HG03196 (cell line): ENCODE data around the gene OR1E1.
"Not testable (repeated sequence)": the region's sequence is repeated elsewhere in the genome, so short reads cannot be mapped to it uniquely, and the experiment has no call there.

Source experiments
- ATAC-seq: cut with Tn5 transposase; IDR thresholded peaks from one replicate; pipeline ENCODE4 v1.9.1; 2021; ENCODE audit not compliant: unreplicated experiment

Gene OR1E1

GRCh38 chr17:3398310-3398709 lies at the start of gene OR1E1:
TSS of gene OR1E1 (minus strand) at chr17:3398410. CDS start at chr17:3398410, 0 bp downstream.
- no peak for ATAC-seq

- no peak for ATAC-seq
These were observed 49.4 kb upstream of the OR1E1 start for GRCh38 chr17:3447625-3448024.

GRCh38 chr17:3440451-3440850 lies 42.2 kb upstream of the OR1E1 start:
- ATAC-seq: no peak

- ATAC-seq: no peak
These were observed 40.2 kb upstream of the OR1E1 start for GRCh38 chr17:3438368-3438767.

- no peak for ATAC-seq
These were observed 35.5 kb upstream of the OR1E1 start, which contains the start of gene OR1E2 for GRCh38 chr17:3433741-3434140. TSS of gene OR1E2 (minus strand) at chr17:3433841. CDS start at chr17:3433841, 0 bp downstream.

- not testable (repeated sequence) for ATAC-seq
These were observed 35.0 kb upstream of the OR1E1 start for GRCh38 chr17:3433215-3433614.

GRCh38 chr17:3418222-3418621 lies 20.0 kb upstream of the OR1E1 start:
- no peak for ATAC-seq

GRCh38 chr17:3415610-3416009 lies 17.4 kb upstream of the OR1E1 start:
- ATAC-seq: no peak

- ATAC-seq: not testable (repeated sequence)
These were observed 14.0 kb upstream of the OR1E1 start for GRCh38 chr17:3412216-3412615.

- ATAC-seq: no peak
These were observed 12.9 kb upstream of the OR1E1 start, which contains the start of gene OR3A3 for GRCh38 chr17:3411070-3411469. TSS of gene OR3A3 (plus strand) at chr17:3411370.

- ATAC-seq: not testable (repeated sequence)
These were observed 5.6 kb upstream of the OR1E1 start for GRCh38 chr17:3403856-3404255.

GRCh38 chr17:3401786-3402185 lies 3.6 kb upstream of the OR1E1 start:
- no peak for ATAC-seq

- ATAC-seq: no peak
These were observed 1.8 kb upstream of the OR1E1 start for GRCh38 chr17:3400055-3400454.

- ATAC-seq: not testable (repeated sequence)
These were observed 409 bp downstream of the OR1E1 start for GRCh38 chr17:3397801-3398200.

- ATAC-seq: no peak
These were observed 8.4 kb downstream of the OR1E1 start for GRCh38 chr17:3389791-3390190.

- no peak for ATAC-seq
These were observed 12.1 kb downstream of the OR1E1 start, which contains the start of gene OR3A2 for GRCh38 chr17:3385869-3386816. TSS of gene OR3A2 (minus strand) at chr17:3386308.

- no peak for ATAC-seq
These were observed 16.3 kb downstream of the OR1E1 start for GRCh38 chr17:3381957-3382356.

GRCh38 chr17:3378321-3378720 lies 19.9 kb downstream of the OR1E1 start:
- ATAC-seq: no peak

- ATAC-seq: not testable (repeated sequence)
These were observed 27.0 kb downstream of the OR1E1 start for GRCh38 chr17:3371167-3371566.
